ENCODE data around the gene ALDH16A1. TPM values are rescaled to one million over a fixed set of nuclear protein-coding genes. Genes with fewer than 3 reads are reported as not detected.

Gene ALDH16A1
- total and polyA plus RNA-seq, 2 donors (not counting 3 experiments of a cell fraction or from before 2014, with no cell fraction given): 27.6 to 33.2 TPM

DNA sequence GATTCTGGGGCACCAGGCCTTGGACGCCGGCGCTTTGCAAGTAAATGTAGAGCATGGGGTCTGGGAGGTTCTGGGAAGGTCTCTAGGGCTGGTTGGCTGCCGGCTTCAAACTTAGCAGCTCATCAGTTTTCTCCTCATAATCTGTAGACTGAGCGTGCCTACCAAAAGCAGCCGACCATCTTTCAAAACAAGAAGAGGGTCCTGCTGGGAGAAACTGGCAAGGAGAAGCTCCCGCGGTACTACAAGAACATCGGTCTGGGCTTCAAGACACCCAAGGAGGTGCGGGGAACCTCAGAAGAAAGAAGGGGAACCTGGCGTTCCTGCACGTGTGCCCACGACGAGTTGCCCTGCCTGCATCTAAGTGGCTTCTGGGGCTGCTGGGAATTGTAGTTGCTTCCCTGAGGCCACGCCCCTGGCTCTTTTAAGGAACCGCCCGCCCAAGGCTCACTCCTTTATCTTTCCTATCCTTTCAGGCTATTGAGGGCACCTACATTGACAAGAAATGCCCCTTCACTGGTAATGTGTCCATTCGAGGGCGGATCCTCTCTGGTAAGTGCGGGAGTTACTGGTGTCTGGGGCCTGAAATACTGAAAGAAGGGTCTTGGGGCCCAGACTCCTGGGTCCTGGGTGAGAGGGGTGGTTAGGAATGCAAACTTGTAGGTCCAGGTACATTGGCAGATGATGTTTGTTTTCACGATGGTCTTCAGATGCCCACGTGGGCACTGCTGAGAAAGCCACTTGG lies 44.2 kb downstream of the ALDH16A1 start:
- dilution Hi-C loops (cut with MboI; ENCODE audit: extremely low pct_ligation_motif_present, low sequenced_read_pairs): no loop called here
- peak; percentile 93 for FAIRE-seq
- CTCF ChIA-PET: interaction anchor here (0.9 to 1.7 kb wide), 3 partner anchors 10 to 50 kb away, joined by 3 to 8 read pairs (median 4); no protein-coding TSS in a partner anchor

More for the DNA sequence above, 44.2 kb downstream of the ALDH16A1 start:
- intact Hi-C loops (cut with micrococcal nuclease): loop anchor here (2.0 to 5.0 kb wide), 2 partner anchors 144 to 310 kb away; partner anchors contain the start of gene RRAS
- H3K4me3 ChIP-seq (replicated peaks in 1 of 3; ENCODE audit: insufficient read depth in 1 of 3, low read depth in 1 of 3, low read length in 3 of 3): peak overlapping the region; percentile 85 to 100 (median 97)
- H3K36me3 ChIP-seq (ENCODE audit: control insufficient read depth in 2 of 2, extremely low read depth in 1 of 2, insufficient read depth in 2 of 2, low read length in 2 of 2): peaks cover 15 to 30% of the 10 kb centered on the region in 2 experiments
- peaks cover 3% of the 10 kb centered on the region for H4K20me1 ChIP-seq (replicated peaks; ENCODE audit: control insufficient read depth, extremely low read depth, insufficient read depth, low read length)
- H2AFZ ChIP-seq (ENCODE audit: low read depth, low read length): no peak overlapping the region
- peak overlapping the region; percentile 90 for H3K4me2 ChIP-seq (ENCODE audit: insufficient read depth, low read length)
- H3K9ac ChIP-seq (replicated peaks; ENCODE audit: extremely low read depth, insufficient read depth, low read length): peak overlapping the region; percentile 100
- POLR2A ChIA-PET: interaction anchor here (3.1 kb wide), 1 partner anchor 83 kb away, joined by 9 read pairs; the partner anchor contains the start of genes NOSIP and PRRG2
- no peaks in the 10 kb centered on the region for H3K9me1 ChIP-seq (replicated peaks; ENCODE audit: control insufficient read depth, extremely low read depth, insufficient read depth, low read length)
- TSS peak; percentile 89 for BruUV-seq (replicated peaks)
- H3K79me2 ChIP-seq (ENCODE audit: control insufficient read depth, insufficient read depth, low read length): peaks cover 29% of the 10 kb centered on the region
- DNase-seq (ENCODE audit: low read depth, low spot score): peak; percentile 49
- peak overlapping the region; percentile 91 for H3K27ac ChIP-seq (ENCODE audit: insufficient read depth, low read depth, low read length)
- no peaks in the 10 kb centered on the region for H3K9me3 ChIP-seq (replicated peaks; ENCODE audit: control insufficient read depth, insufficient read depth, low read length)
- no peaks in the 10 kb centered on the region for H3K27me3 ChIP-seq (ENCODE audit: control insufficient read depth in 2 of 2, insufficient read depth in 2 of 2, low read length in 2 of 2)
- H3K4me1 ChIP-seq (ENCODE audit: control insufficient read depth, extremely low read depth, insufficient read depth, low read length): peaks cover 36% of the 10 kb centered on the region
- TF ChIP-seq EZH2 (IDR thresholded peaks at IDR 0.05; ENCODE audit: borderline replicate concordance, low read depth, low read length, severe bottlenecking) (no peak), MYC (IDR thresholded peaks at IDR 0.05; ENCODE audit: low read depth, low read length) (peak; percentile 66)
- TF ChIP-seq, protein P1, sequence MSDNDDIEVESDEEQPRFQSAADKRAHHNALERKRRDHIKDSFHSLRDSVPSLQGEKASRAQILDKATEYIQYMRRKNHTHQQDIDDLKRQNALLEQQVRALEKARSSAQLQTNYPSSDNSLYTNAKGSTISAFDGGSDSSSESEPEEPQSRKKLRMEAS (IDR thresholded peaks at IDR 0.05; ENCODE audit: insufficient read depth, insufficient read length): peak; percentile 48
- TF ChIP-seq, protein P2, sequence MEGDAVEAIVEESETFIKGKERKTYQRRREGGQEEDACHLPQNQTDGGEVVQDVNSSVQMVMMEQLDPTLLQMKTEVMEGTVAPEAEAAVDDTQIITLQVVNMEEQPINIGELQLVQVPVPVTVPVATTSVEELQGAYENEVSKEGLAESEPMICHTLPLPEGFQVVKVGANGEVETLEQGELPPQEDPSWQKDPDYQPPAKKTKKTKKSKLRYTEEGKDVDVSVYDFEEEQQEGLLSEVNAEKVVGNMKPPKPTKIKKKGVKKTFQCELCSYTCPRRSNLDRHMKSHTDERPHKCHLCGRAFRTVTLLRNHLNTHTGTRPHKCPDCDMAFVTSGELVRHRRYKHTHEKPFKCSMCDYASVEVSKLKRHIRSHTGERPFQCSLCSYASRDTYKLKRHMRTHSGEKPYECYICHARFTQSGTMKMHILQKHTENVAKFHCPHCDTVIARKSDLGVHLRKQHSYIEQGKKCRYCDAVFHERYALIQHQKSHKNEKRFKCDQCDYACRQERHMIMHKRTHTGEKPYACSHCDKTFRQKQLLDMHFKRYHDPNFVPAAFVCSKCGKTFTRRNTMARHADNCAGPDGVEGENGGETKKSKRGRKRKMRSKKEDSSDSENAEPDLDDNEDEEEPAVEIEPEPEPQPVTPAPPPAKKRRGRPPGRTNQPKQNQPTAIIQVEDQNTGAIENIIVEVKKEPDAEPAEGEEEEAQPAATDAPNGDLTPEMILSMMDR (IDR thresholded peaks at IDR 0.05; ENCODE audit: extremely low read depth in 1 of 2, insufficient read depth in 1 of 2, low read depth in 1 of 2, low read length in 2 of 2): no peak
